Measurements from ENCODE around the gene SNAP29.

GRCh38 chr22:20931126-20931654, 72.4 kb downstream of the SNAP29 start:
- TF ChIP-seq EP300 (IDR thresholded peaks at IDR 0.05; ENCODE audit: low read length) (no peak), PBX2 (CRISPR knock-in tag; IDR thresholded peaks at IDR 0.05; ENCODE audit: low read depth) (no peak), PBX2 (tag; conservative IDR thresholded peaks at IDR 0.05; ENCODE audit: low read depth) (0 out of 2 replicates have a peak, but pooled peaks have one; percentile 10), NBN (IDR thresholded peaks at IDR 0.05; ENCODE audit: low read depth) (no peak), ZNF232 (CRISPR knock-in tag; IDR thresholded peaks at IDR 0.05) (no peak), ZNF76 (CRISPR knock-in tag; IDR thresholded peaks at IDR 0.05; ENCODE audit: borderline replicate concordance) (no peak), ZNF512 (tag; IDR thresholded peaks at IDR 0.05) (no peak), TCF7L2 (IDR thresholded peaks at IDR 0.05; ENCODE audit: low read depth, low read length) (no peak), SMARCA5 (IDR thresholded peaks at IDR 0.05) (no peak), CTCF (IDR thresholded peaks at IDR 0.05 in 2 of 3, conservative IDR thresholded peaks at IDR 0.05 in 1 of 3; ENCODE audit: insufficient read depth in 2 of 3, low read depth in 1 of 3, low read length in 3 of 3) (no peak), REST (IDR thresholded peaks at IDR 0.05; ENCODE audit: borderline replicate concordance) (no peak), REST (CRISPR knock-in tag; IDR thresholded peaks at IDR 0.05; ENCODE audit: low read depth) (no peak), HDAC8 (tag; IDR thresholded peaks at IDR 0.05) (no peak), MXI1 (IDR thresholded peaks at IDR 0.05; ENCODE audit: low read depth, low read length) (no peak)
